GM18507 (cell line): Measurements from ENCODE around the gene BSN.
A peak's percentile ranks its signal among the peaks of the same experiment; 100 is the strongest.
"Not testable (repeated sequence)": the region's sequence is repeated elsewhere in the genome, so short reads cannot be mapped to it uniquely, and the experiment has no call there.

ENCODE experiments used
- DNase-seq: peaks from one replicate; pipeline ENCODE4 v3.0.0; 2011; ENCODE audit warnings: low read depth; ENCODE audit not compliant: insufficient read length; ENCODE audit errors: extremely low spot score
- FAIRE-seq: peaks from 2 replicates; lab custom pipeline; 2011; peaks lifted over from hg19 to GRCh38; lab: Jason Lieb, UNC

BSN gene

DNA sequence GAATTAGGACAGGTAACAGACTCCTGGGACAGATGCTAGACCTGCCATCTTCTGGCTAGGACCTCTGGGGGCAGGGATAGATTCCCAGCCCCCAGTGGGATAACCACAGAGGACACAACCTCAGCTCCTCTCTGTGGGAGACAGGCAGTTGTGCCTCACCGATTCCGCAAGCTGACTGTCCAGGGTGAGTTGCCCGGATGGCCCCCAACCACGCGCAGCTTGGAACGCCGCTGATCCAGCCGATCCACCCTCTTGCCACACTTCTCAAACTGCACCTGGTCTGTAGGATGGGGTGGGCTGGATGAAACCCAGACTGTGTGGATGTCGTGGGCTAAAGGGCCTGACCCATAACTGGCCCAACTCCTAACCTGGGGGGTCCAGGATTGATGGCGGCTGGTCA, 130.8 kb downstream of the BSN start:
- not testable (repeated sequence) for DNase-seq, FAIRE-seq

DNA sequence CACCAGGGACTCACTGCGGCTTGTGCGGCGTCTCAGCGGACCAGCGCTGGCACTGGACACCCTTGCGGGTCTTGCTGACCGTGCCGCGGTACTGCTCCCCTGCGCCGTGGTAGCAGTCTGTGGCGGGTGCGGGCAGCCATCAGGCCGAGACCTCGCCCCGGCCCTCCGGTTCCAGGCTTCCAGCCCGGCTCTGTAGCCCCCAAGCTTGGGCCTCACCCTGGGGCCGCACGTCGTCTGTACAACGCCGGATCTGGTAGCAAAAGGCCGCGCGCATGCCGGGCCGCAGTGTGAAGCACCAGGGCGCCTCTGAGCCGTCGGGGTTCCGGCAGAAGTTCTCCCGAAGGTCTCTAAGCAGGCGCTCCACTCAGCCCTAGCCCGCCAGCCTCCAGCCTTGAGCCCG, 131.6 kb downstream of the BSN start:
- DNase-seq, FAIRE-seq: not testable (repeated sequence)

DNA sequence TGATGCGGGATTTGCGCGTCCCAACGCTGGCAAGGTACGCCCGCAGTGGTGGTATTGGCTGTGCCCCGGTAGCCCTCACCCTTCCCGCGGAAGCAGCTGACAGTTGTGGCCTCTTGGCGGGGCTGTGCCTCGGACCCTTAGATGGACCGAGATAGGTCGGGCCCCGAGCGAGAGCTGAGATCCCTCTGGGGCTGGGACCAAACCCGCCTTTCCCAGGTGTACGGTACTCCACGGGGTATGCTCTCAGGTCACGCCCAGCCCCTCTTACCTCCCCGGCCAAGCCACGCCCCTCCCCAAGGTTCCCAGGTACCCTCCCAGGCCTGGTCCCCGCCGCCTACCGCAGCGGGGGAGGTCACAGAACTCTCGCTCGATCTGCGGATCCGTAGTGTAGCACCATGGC, 132.1 kb downstream of the BSN start:
- DNase-seq, FAIRE-seq: not testable (repeated sequence)

DNA sequence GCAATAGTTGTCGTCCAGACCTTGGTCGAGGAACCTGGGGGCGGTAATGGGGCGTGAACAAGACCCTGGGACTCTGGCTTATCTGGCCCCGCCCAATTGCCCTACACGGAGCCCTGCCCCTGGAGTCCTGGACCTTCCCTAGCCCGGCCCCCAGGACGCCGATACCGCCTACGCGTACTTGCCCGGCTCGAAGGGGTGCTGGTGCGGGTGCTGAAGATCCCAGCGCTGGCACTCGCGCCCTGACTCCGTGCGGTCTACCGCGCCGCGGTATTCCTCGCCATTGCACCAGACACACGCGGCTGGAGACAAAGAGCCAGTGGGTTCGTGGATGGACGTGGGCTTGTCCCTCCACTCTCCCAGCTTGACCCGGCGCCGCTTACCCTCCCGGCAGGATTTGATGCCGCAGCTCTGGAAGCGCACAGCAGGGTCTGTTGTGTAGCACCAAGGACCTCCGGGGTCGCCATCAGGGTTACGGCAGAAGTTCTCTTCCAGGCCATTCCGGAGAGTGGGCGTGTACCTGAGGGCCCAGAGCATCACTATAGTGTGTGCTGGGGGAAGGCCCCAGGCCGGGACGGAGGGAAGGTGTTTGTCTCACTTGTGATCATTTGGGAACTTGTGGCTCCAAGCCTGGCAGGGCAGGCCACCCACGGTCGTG, 132.6 kb downstream of the BSN start:
- not testable (repeated sequence) for FAIRE-seq, DNase-seq

DNA sequence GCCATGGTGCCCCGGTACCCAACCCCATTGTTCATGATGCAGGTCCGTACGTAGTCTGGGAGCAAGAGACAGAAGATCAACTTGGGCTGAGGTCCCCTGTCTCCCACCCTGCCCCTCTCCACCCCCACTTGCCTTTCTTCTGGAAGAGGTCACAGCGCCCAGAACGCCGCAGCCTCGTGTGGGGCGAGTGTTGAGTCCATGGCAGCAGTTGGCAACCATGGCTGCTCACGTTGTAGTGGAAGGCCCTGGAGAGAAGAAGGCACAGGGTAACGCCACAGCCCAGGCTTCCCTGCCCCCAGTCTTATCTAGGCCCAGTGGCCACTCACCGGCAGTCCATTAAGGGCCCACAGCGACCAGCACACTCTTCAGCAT, 133.1 kb downstream of the BSN start:
- not testable (repeated sequence) for FAIRE-seq, DNase-seq

DNA sequence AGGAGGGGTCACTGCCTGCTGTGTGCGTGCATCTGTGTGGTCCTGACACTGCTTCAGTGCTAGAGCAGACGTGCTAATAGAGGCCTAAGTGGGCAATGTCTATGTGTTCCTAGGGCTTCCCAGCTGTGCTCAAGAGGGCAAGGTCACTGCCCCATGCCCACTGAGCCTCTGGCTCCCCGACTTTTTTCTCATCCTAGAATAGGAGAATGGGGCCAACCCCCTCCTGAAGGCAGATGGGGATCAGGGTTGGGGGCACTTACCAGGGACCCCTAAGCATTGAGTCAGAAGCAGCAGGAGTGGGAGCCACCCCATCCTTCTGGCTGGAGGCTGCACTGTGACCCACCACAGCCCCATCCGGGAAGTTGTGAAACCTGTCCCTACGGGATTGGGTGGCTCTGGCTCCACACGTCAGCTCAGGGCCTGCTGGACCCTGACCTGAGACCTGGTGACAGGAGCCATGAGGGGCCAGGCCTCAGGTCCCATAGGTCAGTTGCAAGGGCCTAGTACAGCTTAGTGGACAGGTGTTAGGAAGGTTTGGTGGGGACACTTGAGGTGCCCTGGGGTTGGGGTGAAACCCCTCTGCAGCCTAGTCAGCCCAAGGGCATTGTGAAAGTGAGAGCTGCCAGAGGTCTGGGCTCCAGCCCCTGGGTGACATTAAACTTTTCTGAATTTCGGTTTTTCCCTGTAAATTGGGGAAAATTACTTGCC, 134.2 kb downstream of the BSN start:
- DNase-seq, FAIRE-seq: not testable (repeated sequence)

DNA sequence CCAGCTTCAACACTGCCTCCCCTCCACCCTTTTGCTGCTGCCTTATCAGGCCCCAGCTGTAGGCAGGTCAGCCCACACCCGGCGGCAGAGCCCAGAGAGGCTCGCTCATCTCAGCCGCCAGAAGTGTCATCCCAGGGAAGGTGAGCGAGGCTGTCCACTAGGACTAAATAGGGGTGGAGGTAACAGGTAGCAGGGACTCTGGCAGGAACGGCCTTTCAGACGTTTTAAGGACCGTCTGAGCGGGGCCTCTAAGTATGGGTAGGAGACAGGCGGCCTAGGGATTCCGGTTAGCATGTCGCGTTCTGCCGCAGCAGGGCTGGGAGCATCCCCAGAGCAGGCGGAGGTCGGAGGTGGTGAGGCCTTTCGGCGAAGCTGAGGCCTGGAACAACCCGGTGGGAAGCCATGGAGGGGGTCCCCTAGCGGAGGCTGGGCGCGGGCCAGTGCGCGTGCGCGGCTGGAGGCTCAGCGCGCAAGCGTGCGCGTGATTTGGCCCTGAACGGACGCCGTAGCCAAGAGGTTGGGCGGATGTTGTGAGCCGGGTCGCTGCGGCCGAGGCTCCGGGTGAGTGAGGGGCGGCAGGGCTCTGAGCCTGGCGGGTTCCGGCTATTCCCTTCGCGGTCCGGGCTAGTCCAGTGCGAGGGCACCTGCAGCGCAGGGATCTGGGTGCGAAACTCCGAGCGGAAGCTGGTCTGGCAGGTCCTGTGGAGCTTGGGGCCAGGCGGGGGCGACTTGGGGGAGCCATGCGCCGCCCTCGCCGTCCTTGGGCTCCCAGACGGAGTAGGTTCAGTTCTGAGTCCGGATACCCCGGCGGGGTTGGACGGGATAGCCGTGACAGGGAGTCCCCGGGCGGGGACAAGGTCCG, 135.0 kb downstream of the BSN start, which contains the start of the genes MST1 and RNF123:
TSS of gene MST1 (minus strand) at position 429 of the 862 bp plus-strand sequence. CDS start 783 bp downstream, outside the sequence.
TSS of gene RNF123 (plus strand) at position 512 of the 862 bp plus-strand sequence. CDS start 1,609 bp downstream, outside the sequence.
- DNase-seq (peak; percentile 91), FAIRE-seq (peak; percentile 42)

DNA sequence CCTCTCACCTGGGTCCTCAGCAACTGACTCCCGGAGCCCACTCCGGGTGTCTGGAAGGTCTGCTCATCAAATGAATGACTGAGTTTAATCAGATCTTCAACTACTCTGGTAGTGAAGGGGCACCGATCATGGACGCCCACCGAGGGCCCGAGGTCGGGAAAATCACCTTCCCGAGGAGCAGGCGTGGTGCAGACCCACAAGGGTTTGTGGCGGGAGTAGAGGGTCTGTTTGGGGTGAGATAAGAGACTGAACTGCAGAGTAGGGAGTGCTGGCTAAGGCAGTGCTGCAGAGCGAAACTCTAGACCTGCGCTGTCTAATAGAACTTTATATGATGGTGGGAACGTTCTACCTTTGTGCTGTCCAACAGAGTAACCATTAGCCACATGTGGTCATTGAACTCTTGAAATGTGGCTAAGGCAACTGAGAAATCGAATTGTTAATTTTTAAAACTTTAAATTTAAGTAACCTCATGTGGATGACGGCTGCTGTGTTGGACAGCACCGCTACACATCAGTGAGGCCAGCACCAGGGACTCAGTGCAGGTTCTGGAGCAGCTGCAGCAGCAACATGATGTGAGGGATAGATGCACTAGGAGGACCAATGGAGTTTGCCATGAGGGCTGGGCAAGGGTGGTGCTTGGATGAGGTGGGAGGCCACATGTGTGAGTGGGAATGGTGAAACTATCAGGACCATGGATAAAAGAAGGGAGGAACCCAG, 135.8 kb downstream of the BSN start:
- FAIRE-seq, DNase-seq: not testable (repeated sequence)

DNA sequence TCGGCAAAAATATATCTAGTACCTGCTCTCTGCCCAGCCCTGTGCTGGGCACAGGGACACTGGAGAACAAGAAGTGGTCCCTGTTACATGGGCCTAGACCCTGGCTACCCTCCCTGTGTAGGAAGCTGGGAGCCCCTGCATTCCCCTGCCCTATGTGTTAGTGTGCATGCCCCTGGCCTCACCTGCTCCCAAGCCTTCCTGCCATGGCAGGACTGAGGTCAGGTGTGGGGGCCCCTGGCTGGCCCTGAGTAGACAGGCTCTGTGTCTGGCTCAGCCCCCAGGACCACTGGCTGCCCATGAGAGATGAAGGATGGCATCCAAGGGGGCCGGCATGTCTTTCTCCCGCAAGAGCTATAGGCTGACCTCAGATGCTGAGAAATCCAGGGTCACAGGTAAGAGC, 136.6 kb downstream of the BSN start:
- FAIRE-seq, DNase-seq: not testable (repeated sequence)

DNA sequence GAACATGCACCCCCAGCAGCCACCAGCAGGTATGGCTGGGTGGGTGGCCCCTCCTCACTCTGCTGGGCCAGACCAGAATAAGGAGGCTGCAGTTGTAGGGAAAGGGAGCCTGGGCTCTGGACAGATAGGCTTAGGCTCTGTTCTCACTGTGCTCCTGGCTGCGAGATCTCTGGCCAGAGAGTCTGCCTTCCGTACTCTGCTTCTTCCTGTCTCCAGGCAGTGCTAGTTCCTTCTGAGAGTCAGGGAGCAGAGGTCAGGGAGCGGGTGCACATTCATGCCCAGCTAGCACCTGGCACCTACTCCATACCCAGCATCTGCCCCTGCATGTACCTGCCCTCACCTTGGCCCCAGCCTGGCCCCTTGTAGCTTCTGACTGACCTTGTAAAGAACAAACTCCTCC, 137.2 kb downstream of the BSN start:
- FAIRE-seq, DNase-seq: not testable (repeated sequence)

DNA sequence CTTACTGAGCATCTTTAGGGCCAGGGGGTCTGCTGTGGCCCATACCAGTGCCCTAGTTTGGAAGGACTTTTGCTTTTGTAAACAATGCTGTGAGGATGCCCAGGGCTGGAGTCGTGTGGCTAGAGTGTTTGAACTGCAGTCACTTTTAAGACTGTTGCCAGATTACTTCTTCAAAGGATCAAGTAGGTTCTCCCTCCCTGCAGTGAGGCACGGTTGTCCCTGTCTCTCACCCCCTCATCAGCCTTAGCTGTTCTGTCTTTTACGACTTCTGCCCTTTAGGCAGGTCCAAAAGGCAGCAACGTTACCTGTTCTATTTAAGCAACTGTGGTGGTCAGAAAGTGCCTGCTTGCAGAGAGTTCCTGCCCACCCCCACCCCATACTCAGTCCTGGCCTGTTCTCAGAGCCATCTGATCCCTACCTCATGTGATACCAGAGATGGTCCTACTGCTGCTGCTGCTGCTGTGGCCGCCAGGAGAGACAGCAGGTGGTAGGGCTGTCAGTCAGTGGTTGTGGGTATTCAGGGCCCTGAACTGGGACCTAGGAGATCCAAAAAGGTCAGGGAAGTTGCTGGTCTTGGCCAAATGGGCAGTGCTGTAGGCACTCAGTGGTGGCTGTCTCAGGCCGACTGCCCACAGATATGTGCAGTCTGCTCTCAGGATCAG, 140.3 kb downstream of the BSN start:
- not testable (repeated sequence) for DNase-seq, FAIRE-seq

DNA sequence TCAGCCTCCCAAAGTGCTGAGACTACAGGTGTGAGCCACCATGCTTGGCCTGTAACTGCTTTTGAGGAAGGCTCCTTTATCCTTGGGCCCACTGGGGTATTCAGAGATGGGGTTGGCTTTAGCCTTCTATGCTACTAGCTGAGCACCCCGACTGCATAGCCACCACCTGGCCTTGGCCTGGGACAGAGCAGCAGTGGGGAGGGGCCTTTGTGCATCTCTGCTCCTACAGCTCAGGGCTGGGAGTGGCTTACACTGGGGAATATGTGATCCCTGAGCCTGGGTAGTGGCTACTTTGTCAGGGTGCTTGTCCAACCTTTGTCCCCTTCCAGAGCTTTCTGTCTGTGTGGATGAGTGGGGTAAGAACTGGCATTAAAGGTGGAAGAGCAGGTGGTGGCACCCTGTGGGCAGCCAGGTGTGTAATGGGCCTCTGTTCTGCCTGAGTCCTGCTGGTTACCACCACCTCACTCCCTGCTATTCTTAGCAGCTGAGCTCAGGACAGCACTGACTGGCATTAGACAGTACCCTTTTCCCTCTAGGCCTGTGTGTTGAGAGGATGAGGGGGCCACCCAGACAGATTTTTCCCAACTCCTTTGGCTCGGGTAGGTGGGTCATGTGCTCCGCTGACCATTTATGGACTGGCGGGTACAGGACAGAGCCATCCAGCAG, 141.2 kb downstream of the BSN start:
- not testable (repeated sequence) for DNase-seq, FAIRE-seq

DNA sequence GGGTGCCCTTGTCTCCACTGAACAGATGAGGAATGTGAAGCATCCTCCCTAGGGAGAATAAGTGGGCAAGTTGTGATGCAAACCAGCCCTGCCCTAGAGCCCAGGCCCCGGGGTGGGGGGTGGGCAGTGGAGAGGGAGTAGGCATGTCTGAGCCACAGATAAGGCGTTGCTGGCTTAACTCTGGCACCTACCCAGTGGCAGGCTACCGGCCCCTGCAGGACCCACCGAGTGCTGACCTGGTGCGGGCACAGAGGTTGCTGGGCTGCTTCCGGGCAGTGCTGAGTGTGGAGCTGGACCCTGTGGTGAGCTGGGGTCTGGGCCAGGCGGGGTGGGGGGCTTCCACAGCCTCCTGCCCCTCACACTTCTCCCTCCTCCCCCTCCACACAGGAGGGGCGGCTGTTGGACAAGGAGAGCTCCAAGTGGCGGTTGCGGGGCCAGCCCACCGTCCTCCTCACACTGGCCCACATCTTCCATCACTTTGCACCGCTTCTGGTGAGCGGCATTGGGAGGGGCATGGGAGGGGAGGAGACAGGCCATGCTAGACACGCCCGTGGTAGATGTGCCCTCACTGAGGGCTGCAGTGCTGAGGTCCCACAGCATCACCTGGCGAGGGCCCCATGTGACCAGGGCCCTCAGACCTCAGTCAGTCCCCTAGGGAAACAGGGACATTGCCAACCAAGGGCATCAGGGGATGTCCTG, 145.2 kb downstream of the BSN start:
- no peak for FAIRE-seq
- no peak for DNase-seq

DNA sequence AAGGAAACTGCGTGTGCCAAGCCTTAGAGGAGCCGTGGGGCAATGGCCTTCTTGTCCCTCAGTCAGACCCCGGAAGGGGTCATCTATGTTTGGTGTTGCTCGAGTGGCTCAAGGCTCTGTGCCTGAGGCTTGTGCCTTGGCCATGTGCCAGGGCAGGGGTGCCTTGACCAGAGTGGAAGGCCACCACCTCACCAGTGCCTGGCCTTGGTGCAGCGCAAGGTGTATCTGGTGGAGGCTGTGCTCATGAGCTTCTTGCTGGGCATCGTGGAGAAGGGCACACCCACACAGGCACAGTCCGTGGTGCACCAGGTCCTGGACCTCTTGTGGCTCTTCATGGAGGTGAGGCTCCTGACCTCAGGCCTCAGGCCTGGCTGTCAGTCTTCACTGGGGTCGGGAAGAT, 145.7 kb downstream of the BSN start:
- no peak for FAIRE-seq
- no peak for DNase-seq

DNA sequence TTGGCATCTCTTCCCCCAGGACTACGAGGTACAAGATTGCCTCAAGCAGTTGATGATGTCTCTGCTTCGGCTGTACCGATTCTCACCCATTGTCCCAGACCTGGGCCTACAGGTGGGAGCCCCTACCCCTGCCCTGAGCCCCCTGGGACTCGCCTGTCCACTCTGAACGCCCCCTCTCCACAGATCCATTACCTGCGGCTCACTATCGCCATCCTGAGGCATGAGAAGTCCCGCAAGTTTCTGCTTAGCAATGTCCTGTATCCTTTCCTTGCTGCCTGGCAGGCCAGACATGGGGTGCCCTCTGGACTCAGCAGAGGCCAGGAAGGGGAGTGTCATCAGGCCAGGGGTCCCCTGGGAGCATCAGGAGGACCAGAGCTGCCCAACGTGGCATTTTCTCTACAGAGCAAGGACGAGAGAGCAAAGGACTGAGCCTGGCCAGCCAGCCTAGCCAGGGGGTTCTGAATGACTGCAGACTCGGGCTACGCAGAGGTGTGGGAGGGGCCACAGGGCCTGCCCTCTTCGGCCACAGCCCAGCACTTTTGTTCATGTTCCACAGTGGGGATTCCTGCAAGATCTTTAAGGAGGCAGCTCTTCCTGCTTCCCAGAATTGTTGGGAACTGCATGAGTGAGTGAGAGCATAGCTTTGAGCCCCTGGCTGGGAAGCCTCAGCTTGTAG, 146.3 kb downstream of the BSN start:
- no peak for FAIRE-seq
- no peak for DNase-seq

DNA sequence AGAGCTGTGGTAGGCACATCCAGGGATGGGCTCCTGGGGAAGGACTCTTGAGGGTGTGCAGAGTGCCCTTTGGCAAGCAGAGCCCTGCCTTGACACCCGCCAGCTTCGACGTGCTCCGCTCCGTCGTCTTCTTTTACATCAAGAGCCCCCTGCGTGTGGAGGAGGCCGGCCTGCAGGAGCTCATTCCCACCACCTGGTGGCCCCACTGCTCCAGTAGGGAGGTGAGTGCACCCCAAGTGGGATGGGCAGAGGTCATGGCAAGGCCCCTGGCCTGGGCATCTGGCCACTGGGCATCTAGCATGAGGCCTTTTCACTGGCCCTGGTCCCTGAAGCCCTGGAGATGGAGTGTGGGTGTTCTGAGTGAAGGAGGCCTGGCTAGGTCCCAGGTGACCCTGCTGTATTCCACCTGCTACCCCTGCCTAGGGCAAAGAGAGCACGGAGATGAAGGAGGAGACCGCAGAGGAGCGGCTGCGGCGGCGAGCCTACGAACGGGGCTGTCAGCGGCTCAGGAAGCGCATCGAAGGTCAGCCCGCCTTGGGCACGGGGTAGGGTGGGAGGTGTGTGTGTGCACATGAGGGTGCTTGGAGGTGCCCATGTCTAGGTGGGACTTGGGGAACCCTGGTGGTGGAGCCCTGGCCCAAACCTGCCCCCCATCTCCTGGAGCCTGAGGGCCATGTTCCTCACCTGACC, 147.3 kb downstream of the BSN start:
- DNase-seq (no peak), FAIRE-seq (no peak)

DNA sequence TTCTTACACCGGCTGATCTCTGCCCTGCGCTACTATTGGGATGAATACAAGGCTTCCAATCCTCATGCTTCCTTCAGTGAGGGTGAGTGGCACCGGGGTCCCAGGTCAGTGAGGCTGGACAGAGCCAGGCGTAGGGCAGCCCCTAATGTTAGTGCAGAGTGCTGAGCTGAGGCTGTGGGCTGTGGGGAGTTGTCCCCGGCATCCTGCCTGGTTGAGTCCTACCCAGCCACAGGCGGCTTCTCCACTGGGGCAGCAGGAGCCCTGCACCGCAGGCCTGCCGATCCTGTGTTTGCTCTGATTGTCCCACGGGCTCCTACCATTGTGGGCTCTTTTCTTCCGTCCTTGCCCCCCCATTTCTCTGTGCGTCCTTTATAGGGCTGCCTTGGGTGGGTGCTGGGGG, 148.4 kb downstream of the BSN start:
- DNase-seq (no peak), FAIRE-seq (no peak)
